ENCODE data around the gene SSRP1. TPM values are rescaled to one million over a fixed set of nuclear protein-coding genes. Genes with fewer than 3 reads are reported as not detected.
A peak's percentile ranks its signal among the peaks of the same experiment; 100 is the strongest.
"Not testable (repeated sequence)": the region's sequence is repeated elsewhere in the genome, so short reads cannot be mapped to it uniquely, and the experiment has no call there.

The SSRP1 gene
- total RNA-seq, 1 experiment from 2014 or later, result 248 TPM

DNA sequence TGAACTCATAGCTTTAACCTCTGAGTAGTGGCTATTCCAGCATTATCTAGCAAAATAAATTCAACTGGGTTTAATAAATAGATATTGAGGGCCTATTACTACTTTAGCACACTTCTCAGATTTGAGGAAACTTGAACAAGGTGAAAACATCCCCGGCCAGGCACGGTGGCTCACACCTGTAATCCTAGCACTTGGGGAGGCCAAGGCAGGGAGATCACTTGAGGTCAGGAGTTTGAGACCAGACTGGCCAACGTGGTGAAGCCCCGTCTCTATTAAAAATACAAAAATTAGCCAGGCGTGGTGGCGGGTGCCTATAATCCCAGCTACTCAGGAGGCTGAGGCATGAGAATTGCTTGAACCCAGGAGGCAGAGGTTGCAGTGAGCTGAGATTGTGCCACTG lies 1.2 kb upstream of the SSRP1 start:
- H3K27ac ChIP-seq; H3K27me3 ChIP-seq; DNase-seq; H3K9me3 ChIP-seq (replicated peaks); H3K4me3 ChIP-seq: not testable (repeated sequence)
- H3K36me3 ChIP-seq, result peaks cover 24% of the 10 kb centered on the region
- H3K4me1 ChIP-seq, result peaks cover 10% of the 10 kb centered on the region

DNA sequence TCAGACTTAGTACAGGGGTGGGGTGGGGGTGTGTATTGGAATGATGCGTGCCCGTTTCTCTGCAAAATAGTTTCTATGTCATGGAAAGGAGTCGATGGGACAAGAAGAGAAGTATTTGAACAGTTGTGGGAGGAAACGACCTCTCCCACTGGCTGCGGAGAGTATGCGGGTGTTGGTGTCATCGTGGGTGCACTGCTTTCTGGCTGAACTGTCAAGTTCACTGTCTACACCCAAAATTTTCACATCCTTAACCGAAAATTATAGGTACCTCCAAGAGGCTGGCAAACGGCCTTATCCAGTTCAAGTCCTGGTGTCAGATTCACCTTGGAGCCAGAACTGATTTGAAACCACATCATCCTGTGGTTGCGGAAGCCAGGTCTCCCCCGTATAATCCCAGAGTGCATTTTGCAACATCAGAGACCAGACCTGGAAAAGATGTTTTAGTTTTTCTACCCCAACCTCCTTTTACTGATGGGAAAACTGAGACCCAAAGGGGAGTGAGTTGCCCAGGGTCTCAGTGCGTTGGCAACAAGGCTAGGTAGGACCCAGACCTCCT lies 497 bp upstream of the SSRP1 start:
- H3K4me3 ChIP-seq, result peak overlapping the region; percentile 84
- H3K4me1 ChIP-seq, result peaks cover 10% of the 10 kb centered on the region
- H3K9me3 ChIP-seq (replicated peaks), result no peaks in the 10 kb centered on the region
- H3K27me3 ChIP-seq, result no peaks in the 10 kb centered on the region; the same call in 1 of the 2 replicates
- peak overlapping the region; percentile 42 for H3K27ac ChIP-seq
- peaks cover 31% of the 10 kb centered on the region for H3K36me3 ChIP-seq
- DNase-seq, result no peak

DNA sequence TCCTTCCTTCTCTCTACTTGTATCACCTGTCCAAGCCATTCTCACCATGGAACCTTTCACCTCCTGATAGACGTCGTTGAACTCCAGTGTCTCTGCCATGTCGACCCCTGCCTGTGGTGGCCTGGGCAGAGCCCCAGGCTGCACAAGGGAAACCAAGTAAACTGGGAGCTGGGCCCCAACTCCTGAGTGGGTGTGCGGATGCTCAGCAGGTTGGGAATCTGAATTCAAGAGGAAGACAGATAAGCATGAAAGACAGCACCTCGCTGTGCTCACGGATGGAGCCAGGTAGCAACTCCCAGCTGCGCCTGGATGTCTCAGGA lies 709 bp downstream of the SSRP1 start:
- DNase-seq, result no peak
- H3K27ac ChIP-seq, result peak overlapping the region; percentile 79

DNA sequence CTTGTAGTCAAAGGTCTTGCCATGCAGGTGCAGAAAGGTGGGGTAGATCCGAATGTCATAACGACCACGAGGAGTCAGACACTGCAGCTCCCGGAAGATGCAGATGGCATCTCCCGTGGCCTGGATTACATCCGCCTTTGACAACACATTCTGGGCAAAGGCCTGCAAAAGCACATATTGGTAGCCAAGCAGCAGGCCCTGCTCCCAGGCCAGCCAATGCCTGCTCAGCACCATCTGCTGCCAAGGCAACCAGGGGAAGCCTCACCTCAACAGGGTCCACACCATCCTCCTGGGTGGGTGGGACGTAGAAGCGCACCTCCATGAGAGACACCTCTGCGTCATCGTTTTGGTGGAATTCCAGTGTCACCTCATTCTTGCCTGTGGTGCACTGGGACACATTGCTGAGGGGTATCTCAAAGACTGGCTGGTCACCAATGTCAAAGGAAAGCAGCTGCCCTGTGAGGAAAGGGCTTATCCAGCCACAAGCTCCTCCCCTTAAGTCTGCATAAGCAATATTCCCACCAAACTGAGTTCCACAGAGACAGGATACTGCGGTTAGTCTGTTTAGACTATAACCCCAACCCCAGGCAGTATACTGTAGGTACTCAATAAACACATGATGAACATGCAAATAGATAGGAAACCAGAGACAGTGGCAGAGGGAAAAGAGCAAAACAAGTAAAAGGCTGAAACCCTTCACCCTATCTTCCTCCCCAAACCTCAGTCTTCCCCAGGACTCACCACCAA lies 2.8 kb downstream of the SSRP1 start:
- peaks cover 10% of the 10 kb centered on the region for H3K4me1 ChIP-seq
- H3K36me3 ChIP-seq, result peaks cover 64% of the 10 kb centered on the region
- H3K9me3 ChIP-seq (replicated peaks), result no peaks in the 10 kb centered on the region
- no peak overlapping the region for H3K27ac ChIP-seq
- H3K4me3 ChIP-seq, result no peak overlapping the region
- no peaks in the 10 kb centered on the region for H3K27me3 ChIP-seq
- no peak for DNase-seq

More for the DNA sequence above, 709 bp downstream of the SSRP1 start:
- Histone ChIP-seq H3K9me3 (replicated peaks) (no peaks in the 10 kb centered on the region), H3K4me1 (peaks cover 10% of the 10 kb centered on the region), H3K4me3 (peak overlapping the region; percentile 84), H3K27me3 (no peaks in the 10 kb centered on the region), H3K36me3 (peaks cover 43% of the 10 kb centered on the region)

DNA sequence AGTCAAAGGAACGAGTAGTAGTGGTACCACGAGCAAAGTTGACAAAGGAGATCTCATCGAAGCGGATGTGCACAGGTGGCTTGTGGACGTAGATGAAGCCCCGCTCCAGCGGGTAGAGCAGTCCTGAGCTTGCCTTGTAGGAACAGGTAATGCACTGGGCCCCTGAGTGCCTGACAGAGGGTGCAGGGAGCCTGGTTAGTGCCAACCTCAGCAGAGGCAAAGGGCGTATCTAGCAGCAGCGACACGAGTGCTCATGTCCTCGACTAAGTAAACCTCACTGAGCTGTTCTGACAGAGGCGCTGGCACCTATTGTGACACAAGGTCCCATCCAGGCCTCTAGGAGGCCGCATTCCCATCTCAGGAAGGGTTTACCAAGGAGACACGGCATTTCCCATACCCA lies 4.0 kb downstream of the SSRP1 start:
- peaks cover 75% of the 10 kb centered on the region for H3K36me3 ChIP-seq
- no peak overlapping the region for H3K27ac ChIP-seq
- no peak for DNase-seq
- no peaks in the 10 kb centered on the region for H3K27me3 ChIP-seq
- no peaks in the 10 kb centered on the region for H3K9me3 ChIP-seq (replicated peaks)
- peaks cover 10% of the 10 kb centered on the region for H3K4me1 ChIP-seq
- H3K4me3 ChIP-seq, result no peak overlapping the region

DNA sequence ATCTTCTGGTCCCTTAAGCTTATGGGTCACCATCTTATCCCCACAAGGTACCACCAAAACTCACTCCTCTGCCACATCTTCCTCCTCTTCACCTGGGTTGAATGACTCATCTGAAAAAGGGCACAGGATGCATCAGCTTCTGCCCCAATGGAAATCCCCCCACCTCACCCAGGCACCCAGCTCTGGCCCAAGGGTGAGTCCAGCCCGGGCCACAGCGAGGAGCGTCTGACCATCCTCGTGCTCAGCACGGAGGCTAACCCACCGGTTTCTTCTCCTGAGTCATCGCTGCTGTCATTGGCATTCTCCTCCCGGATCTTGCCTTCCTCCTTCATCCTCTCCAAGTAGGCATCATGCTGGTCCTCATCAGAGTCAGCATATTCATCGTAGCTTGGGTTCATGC lies 5.7 kb downstream of the SSRP1 start:
- Histone ChIP-seq H3K4me3 (no peak overlapping the region), H3K27me3 (no peaks in the 10 kb centered on the region), H3K9me3 (replicated peaks) (no peaks in the 10 kb centered on the region), H3K4me1 (peaks cover 11% of the 10 kb centered on the region), H3K27ac (no peak overlapping the region), H3K36me3 (peaks cover 82% of the 10 kb centered on the region)
- no peak for DNase-seq

DNA sequence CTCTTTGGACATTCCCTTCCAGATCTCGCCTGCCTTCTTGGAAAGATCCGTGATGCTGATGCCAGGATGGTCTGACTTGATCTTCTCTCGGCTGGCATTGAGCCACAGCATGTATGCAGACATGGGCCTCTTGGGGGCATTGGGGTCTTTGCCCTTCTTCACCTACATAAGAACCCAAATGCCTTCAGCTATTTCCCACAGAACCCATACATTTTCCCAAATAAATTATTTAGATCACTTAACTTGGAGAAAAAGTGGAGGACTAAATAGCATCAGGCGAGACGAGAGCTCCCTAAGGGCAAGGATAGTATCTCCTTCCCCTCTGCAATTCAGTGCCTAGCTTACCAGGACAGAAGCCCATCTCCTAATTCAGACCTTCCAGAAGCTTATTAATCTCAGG lies 8.0 kb downstream of the SSRP1 start:
- DNase-seq, result no peak
- Histone ChIP-seq H3K36me3 (peaks cover 66% of the 10 kb centered on the region), H3K9me3 (replicated peaks) (no peaks in the 10 kb centered on the region), H3K4me1 (peaks cover 13% of the 10 kb centered on the region), H3K27ac (no peak overlapping the region), H3K4me3 (no peak overlapping the region), H3K27me3 (no peaks in the 10 kb centered on the region)

DNA sequence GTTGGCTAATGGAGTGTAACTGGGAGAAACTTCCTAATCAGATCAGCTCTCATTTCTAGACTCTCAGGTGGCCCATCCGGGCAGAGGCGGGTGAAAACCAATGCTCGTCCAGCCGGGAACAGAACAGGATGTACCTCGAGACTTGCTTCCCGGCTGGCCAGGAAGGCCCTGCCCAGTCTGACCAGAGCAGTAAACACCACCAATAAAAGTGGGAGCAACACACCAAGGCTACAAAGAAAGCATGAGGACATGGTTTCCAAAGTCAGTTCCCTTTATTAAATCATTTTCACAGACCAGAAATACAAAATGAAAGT lies 10.0 kb downstream of the SSRP1 start:
- Histone ChIP-seq H3K36me3 (peaks cover 47% of the 10 kb centered on the region), H3K4me3 (peak overlapping the region; percentile 65), H3K27ac (peak overlapping the region; percentile 78), H3K9me3 (replicated peaks) (no peaks in the 10 kb centered on the region), H3K4me1 (peaks cover 21% of the 10 kb centered on the region), H3K27me3 (no peaks in the 10 kb centered on the region)
- DNase-seq, result no peak

DNA sequence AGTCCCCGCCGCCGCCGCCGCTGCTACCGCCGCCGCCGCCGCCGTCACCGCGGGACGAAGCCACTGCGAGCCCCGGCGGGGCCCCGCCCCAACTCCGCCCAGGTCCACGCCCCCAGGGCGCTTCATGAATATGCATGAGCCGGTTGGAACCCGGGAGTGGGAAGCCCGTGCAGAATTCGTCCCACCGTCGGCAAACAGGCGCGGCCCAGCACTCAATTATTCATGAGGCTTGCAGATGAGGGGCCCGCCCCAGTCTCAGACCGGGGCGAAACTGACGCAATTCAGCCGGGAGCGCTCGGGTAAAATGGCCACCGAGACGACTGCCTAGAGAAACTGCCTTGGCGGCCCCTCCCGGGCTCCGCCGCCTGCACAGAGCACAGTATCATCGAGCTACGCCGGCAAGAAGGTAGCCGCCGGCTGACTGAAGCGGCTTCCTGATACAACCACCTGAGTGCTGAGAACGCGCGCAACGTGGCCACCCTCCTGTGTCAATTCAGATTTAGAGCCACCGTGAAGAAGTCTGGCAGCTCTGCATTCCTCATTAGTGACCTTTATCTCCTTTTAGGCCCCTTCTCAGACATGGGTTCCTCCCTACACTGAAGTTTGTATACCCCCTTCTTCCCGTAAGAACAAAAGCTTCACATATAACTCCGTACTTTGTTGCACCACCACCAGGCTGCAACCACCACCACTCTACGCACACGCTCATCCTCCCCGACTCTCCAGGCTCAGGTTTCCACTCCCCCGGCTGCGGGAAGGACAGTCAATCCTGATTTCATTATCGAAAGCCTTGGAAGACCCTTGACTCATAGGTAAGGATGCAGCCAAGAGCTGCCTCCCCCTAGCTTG lies 10.6 kb downstream of the SSRP1 start, which contains the start of gene TNKS1BP1:
Gene TNKS1BP1, minus strand, starts transcription at position 67 of the 849 bp plus-strand sequence. CDS start 3,067 bp downstream, outside the sequence.
- Histone ChIP-seq H3K9me3 (replicated peaks) (no peaks in the 10 kb centered on the region), H3K4me3 (peak within 1 kb of the TSS; percentile 65), H3K27me3 (no peaks in the 10 kb centered on the region), H3K4me1 (peaks cover 21% of the 10 kb centered on the region), H3K36me3 (peaks cover 41% of the 10 kb centered on the region), H3K27ac (peak within 1 kb of the TSS; percentile 78)
- DNase-seq, result peak; percentile 96 to 98

DNA sequence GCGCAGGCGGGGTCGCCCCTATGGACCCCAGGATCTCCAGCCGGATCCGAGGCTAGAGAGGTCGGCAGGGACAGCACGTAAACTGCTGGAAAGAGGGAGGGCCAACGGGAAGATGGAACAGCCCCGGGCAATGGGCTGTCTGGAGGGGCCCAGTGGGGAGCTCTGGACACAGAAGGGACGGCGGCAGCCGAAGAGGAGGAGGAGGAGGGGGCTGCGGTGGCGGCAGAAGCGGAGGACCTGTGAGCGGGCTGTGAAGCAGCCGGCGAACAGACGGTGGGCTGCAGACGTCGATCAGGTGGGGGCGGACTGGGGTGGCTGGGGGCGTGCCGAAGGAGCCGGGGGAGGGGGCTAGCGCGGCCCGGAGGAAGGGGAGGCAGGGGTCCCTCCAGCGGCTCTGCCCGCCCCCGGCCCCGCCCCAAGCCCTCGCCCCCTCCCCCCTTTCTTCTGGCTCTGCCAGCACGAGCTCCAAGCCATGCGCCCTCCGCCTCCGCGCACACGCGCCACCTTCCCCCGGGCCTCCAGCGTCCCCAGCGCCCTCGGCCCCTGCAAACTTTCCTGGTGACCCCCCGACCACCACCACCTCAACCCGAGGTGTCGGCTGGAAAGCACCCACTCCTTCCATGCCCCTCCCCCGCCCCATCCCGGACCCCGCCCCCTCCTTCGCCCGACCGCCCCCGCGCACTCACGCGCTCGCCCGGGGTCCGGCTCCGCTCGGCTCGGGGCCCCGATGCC lies 11.4 kb downstream of the SSRP1 start:
- peak; percentile 72 to 73 for DNase-seq
- Histone ChIP-seq H3K27ac (peak overlapping the region; percentile 33; the same call in 1 of the 2 replicates), H3K27me3 (no peaks in the 10 kb centered on the region), H3K9me3 (replicated peaks) (no peaks in the 10 kb centered on the region), H3K4me3 (peak overlapping the region; percentile 65), H3K36me3 (peaks cover 34% of the 10 kb centered on the region), H3K4me1 (peaks cover 21% of the 10 kb centered on the region)

DNA sequence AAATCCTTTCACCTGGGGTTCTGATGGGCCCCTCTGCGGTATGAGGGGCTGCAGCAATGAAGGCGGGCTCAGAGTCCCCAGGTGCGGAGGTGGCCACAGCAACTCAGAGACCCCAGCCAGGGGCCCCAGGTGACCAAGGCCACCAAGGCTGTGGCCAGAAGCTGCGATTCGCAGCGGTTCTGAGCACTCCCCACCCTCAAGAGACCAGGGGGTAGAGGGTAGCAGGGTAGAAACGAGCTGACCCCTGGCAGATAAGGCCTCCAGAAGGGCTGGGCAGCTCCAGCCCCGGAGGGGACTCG lies 11.9 kb downstream of the SSRP1 start:
- Histone ChIP-seq H3K4me3 (peak overlapping the region; percentile 65), H3K27me3 (no peaks in the 10 kb centered on the region), H3K9me3 (replicated peaks) (no peaks in the 10 kb centered on the region), H3K36me3 (peaks cover 32% of the 10 kb centered on the region), H3K27ac (peak overlapping the region; percentile 33; the same call in 1 of the 2 replicates), H3K4me1 (peaks cover 21% of the 10 kb centered on the region)
- DNase-seq, result no peak

DNA sequence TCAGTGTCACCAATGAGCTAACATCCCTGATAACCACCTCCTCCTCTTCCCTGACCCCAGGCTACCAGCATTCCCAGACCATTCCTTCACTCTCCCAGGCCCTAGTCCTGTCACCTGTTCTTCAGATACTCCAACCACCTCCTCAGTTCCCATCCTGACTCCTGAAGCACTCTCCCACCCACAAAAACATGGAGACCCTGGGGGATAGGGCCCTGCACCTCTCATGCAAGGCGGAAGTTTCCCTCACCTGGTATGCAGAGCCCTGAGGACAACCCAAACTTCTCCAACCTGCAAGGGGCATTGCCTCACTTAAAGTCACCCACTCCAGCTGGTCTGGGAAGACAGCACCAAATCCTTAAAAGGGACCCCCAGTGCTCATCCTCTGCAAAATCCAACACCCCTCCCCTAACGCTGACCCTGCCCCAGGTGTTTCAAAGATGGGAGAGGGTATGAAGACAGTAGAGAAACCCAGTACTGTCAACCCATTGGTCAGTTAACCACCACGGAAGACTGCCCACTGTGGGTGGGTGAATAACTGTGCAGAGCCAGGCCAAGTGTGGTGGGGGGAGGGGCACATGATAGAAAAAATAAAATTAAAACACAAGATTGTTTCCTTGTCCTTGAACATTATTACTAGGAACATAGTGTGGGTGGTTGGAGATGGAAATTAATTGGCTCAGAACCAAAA lies 12.4 kb downstream of the SSRP1 start:
- DNase-seq, result no peak
- H3K4me1 ChIP-seq, result peaks cover 21% of the 10 kb centered on the region
- H3K4me3 ChIP-seq, result peak overlapping the region; percentile 65
- no peak overlapping the region; the same call in 1 of the 2 replicates for H3K27ac ChIP-seq
- H3K27me3 ChIP-seq, result no peaks in the 10 kb centered on the region
- no peaks in the 10 kb centered on the region for H3K9me3 ChIP-seq (replicated peaks)
- H3K36me3 ChIP-seq, result peaks cover 30% of the 10 kb centered on the region

DNA sequence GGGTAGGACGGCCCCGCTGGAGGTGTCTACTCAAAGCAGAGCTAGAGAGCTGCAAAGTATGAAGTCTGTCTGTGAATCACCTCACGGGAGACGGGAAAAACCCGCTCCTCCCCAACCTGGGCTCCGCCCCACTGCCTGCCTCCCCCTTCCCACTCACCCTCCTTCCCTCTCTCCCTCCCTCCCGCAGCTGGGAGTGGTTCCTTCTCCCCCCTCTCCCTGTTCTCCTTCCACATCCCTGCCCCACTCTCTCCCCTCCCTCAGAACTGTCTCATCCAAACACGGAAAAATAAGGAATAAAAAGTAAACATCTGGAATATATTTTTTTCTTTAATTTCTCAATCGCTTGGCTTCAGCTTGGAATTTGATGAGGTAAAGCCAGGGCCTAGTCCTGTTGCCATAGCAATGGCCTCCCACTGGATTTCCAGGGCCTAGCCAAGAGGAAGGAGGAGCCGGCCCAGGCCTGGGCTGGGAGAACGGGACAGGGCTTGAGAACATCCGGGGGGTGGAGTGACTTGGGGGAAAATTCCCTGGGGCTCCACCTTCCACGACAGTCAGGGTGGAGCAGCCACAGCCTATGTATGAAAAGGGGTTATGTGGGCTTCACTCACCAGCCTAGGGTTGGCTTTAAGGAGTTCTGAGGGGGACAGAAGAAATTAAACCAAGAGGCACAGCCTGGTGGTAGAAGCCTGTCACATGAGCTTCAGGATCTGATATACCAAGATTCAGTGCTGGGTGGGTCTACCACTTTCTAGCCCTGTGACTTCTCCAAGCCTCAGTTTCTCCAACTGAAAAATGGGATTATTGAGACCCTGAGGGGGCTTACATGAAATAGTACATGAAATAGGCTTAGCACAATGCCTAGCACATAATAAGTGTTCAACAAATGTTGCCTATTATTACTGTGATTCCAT lies 13.2 kb downstream of the SSRP1 start:
- Histone ChIP-seq H3K27ac (no peak overlapping the region; the same call in 1 of the 2 replicates), H3K4me3 (peak overlapping the region; percentile 4; the same call in 1 of the 2 replicates), H3K36me3 (peaks cover 30% of the 10 kb centered on the region), H3K9me3 (replicated peaks) (no peaks in the 10 kb centered on the region), H3K4me1 (peaks cover 21% of the 10 kb centered on the region), H3K27me3 (no peaks in the 10 kb centered on the region)
- peak; percentile 87 to 88 for DNase-seq

Data from SJCRH30 (cell line).